Cardiac septum (tissue), 1 donor: ENCODE data around the gene BSPRY. TPM values are rescaled to one million over a fixed set of nuclear protein-coding genes. Genes with fewer than 3 reads are reported as not detected.
A peak's percentile ranks its signal among the peaks of the same experiment; 100 is the strongest.
"Not testable (repeated sequence)": the region's sequence is repeated elsewhere in the genome, so short reads cannot be mapped to it uniquely, and the experiment has no call there.

Source experiments
- DNase-seq: peaks from one replicate; pipeline ENCODE4 v3.0.0-alpha.2; 2020; ENCODE audit warnings: low spot score
- intact Hi-C: fragments of 100-400 bp; cut with DNase I; formaldehyde crosslinking; loops from one replicate; pipeline ENCODE4 v1.14.0; 2022
- total RNA-seq: library from RNA; stranded (reverse); fragmentation: NEBNext Ultra II Directional; extraction: Animal tissue kit (Norgen Biotek cat#: 25700); gene quantifications from one replicate; pipeline ENCODE4 v1.2.1, GENCODE V29; 2021
- donor health status: DM: no; HTN: no; CAD: no.

Gene BSPRY
- total RNA-seq, 1 donor from 2014 or later, result 1.7 TPM

- DNase-seq, intact Hi-C loops: not testable (repeated sequence)
These were observed 16.3 kb downstream of the BSPRY start for GRCh38 chr9:113365652-113366051.

GRCh38 chr9:113368348-113368981 lies 19.1 kb downstream of the BSPRY start:
- intact Hi-C loops, result no loop called here
- DNase-seq, result no peak

GRCh38 chr9:113368982-113369854 lies 19.9 kb downstream of the BSPRY start:
- DNase-seq, result no peak
- intact Hi-C loops, result no loop called here

- intact Hi-C loops, result no loop called here
These were observed 20.5 kb downstream of the BSPRY start for GRCh38 chr9:113369855-113370140.

GRCh38 chr9:113370806-113371325 lies 21.5 kb downstream of the BSPRY start:
- no peak for DNase-seq
- intact Hi-C loops, result no loop called here

More at GRCh38 chr9:113369855-113370140, 20.5 kb downstream of the BSPRY start:
- DNase-seq, result no peak

GRCh38 chr9:113372059-113372458 lies 22.7 kb downstream of the BSPRY start:
- intact Hi-C loops, result no loop called here
- no peak for DNase-seq

GRCh38 chr9:113373256-113373655 lies 23.9 kb downstream of the BSPRY start:
- intact Hi-C loops, result no loop called here
- DNase-seq, result no peak

- no peak for DNase-seq
- intact Hi-C loops, result no loop called here
These were observed 24.5 kb downstream of the BSPRY start for GRCh38 chr9:113373676-113374392.

GRCh38 chr9:113375057-113376023 lies 26.0 kb downstream of the BSPRY start:
- DNase-seq, result no peak
- intact Hi-C loops, result no loop called here

- intact Hi-C loops, result no loop called here
These were observed 27.6 kb downstream of the BSPRY start, which contains the start of gene HDHD3 for GRCh38 chr9:113376634-113377567. HDHD3 (minus strand) TSS chr9:113376986; CDS start chr9:113374354, 2,632 bp downstream.

GRCh38 chr9:113379094-113379828 lies 29.9 kb downstream of the BSPRY start:
- intact Hi-C loops, result not testable (repeated sequence)

More at GRCh38 chr9:113376634-113377567, 27.6 kb downstream of the BSPRY start, which contains the start of gene HDHD3:
- DNase-seq, result peak; percentile 92

GRCh38 chr9:113379829-113380210 lies 30.5 kb downstream of the BSPRY start:
- DNase-seq, result not testable (repeated sequence)

More at GRCh38 chr9:113379094-113379828, 29.9 kb downstream of the BSPRY start:
- not testable (repeated sequence) for DNase-seq

GRCh38 chr9:113380869-113381378 lies 31.6 kb downstream of the BSPRY start:
- DNase-seq, result no peak
- intact Hi-C loops, result no loop called here

More at GRCh38 chr9:113379829-113380210, 30.5 kb downstream of the BSPRY start:
- intact Hi-C loops, result not testable (repeated sequence)

- intact Hi-C loops, DNase-seq: not testable (repeated sequence)
These were observed 32.1 kb downstream of the BSPRY start for GRCh38 chr9:113381441-113381840.

GRCh38 chr9:113381909-113382411 lies 32.6 kb downstream of the BSPRY start:
- intact Hi-C loops, result no loop called here
- DNase-seq, result no peak

GRCh38 chr9:113386571-113387393 lies 37.4 kb downstream of the BSPRY start:
- intact Hi-C loops, result no loop called here
- no peak for DNase-seq
